HepG2 (cell line): Measurements from ENCODE around the gene GSK3A. TPM values are rescaled to one million over a fixed set of nuclear protein-coding genes. Genes with fewer than 3 reads are reported as not detected.

Experiments
- ARID2 ChIP-seq: sonication (generic); formaldehyde crosslinking; IDR thresholded peaks from 2 replicates; pipeline ENCODE4 v1.8.1; 2022; ENCODE audit warnings: mild to moderate bottlenecking, missing genetic modification reagents, borderline replicate concordance
- BCLAF1 ChIP-seq: fragments of 450-650 bp; IDR thresholded peaks from 2 replicates; pipeline ENCODE4 v1.6.1; 2017; ENCODE audit warnings: mild to moderate bottlenecking
- BHLHE40 ChIP-seq: IDR thresholded peaks from 2 replicates; pipeline ENCODE4 v1.6.1; 2011; ENCODE audit warnings: low read length, improper control_type of control experiment
- CREB3 ChIP-seq: sonication (generic); formaldehyde crosslinking; IDR thresholded peaks from 2 replicates; pipeline ENCODE4 v1.5.0; 2020; ENCODE audit warnings: missing genetic modification reagents
- HCFC1 ChIP-seq: fragments of 150-350 bp; IDR thresholded peaks from 2 replicates; pipeline ENCODE4 v1.6.1; 2014; ENCODE audit warnings: low read depth, low read length
- HES4 ChIP-seq: sonication (generic); formaldehyde crosslinking; IDR thresholded peaks from 2 replicates; pipeline ENCODE4 v1.9.0; 2021; ENCODE audit warnings: mild to moderate bottlenecking, missing genetic modification reagents, borderline replicate concordance
- KAT7 ChIP-seq: IDR thresholded peaks from 2 replicates; pipeline ENCODE4 v1.6.1; 2018; ENCODE audit warnings: borderline replicate concordance, missing compliant biosample characterization
- KLF15 ChIP-seq: sonication (generic); formaldehyde crosslinking; IDR thresholded peaks from 2 replicates; pipeline ENCODE4 v1.8.1; 2023; ENCODE audit warnings: borderline replicate concordance, mild to moderate bottlenecking, inconsistent platforms, missing genetic modification reagents, mixed read lengths
- MYNN ChIP-seq: sonication (generic); formaldehyde crosslinking; IDR thresholded peaks from 2 replicates; pipeline ENCODE4 v1.4.0; 2020; ENCODE audit warnings: mild to moderate bottlenecking, low read depth, missing genetic modification reagents
- NBN ChIP-seq: fragments of 450-650 bp; conservative IDR thresholded peaks from 2 replicates; pipeline ENCODE4 v1.6.1; 2017
- NPAS2 ChIP-seq: sonication (generic); formaldehyde crosslinking; IDR thresholded peaks from 2 replicates; pipeline ENCODE4 v1.8.0; 2022; ENCODE audit warnings: mild to moderate bottlenecking, missing genetic modification reagents, borderline replicate concordance
- PATZ1 ChIP-seq: sonication (generic); formaldehyde crosslinking; IDR thresholded peaks from 2 replicates; pipeline ENCODE4 v1.4.0; 2020; ENCODE audit warnings: missing genetic modification reagents
- PHF8 ChIP-seq: sonication (generic); formaldehyde crosslinking; IDR thresholded peaks from 2 replicates; pipeline ENCODE4 v1.5.0; 2020; ENCODE audit warnings: missing genetic modification reagents
- SOX5 ChIP-seq: IDR thresholded peaks from 2 replicates; pipeline ENCODE4 v1.6.1; 2016; ENCODE audit warnings: borderline replicate concordance
- SP4 ChIP-seq: sonication (generic); formaldehyde crosslinking; IDR thresholded peaks from 2 replicates; pipeline ENCODE4 v1.8.1; 2023; ENCODE audit warnings: mild to moderate bottlenecking, missing genetic modification reagents
- THYN1 ChIP-seq: sonication (generic); formaldehyde crosslinking; IDR thresholded peaks from 2 replicates; pipeline ENCODE4 v1.8.1; 2023; ENCODE audit warnings: low read depth, mild to moderate bottlenecking, moderate library complexity, missing genetic modification reagents, borderline replicate concordance
- TMF1 ChIP-seq: sonication (generic); formaldehyde crosslinking; IDR thresholded peaks from 2 replicates; pipeline ENCODE4 v1.8.1; 2022; ENCODE audit warnings: low read depth, missing genetic modification reagents
- ZNF17 ChIP-seq: sonication (generic); formaldehyde crosslinking; IDR thresholded peaks from 2 replicates; pipeline ENCODE4 v1.5.0; 2020; ENCODE audit warnings: mild to moderate bottlenecking, missing genetic modification reagents
- ZNF24 ChIP-seq: fragments of 450-650 bp; IDR thresholded peaks from 2 replicates; pipeline ENCODE4 v1.6.1; 2017; ENCODE audit warnings: antibody characterized with exemption, mild to moderate bottlenecking
- ZNF552 ChIP-seq: sonication (generic); formaldehyde crosslinking; IDR thresholded peaks from 2 replicates; pipeline ENCODE4 v1.9.0; 2022; ENCODE audit warnings: missing genetic modification reagents, mild to moderate bottlenecking, borderline replicate concordance
- ZNF572 ChIP-seq: sonication (generic); formaldehyde crosslinking; IDR thresholded peaks from 2 replicates; pipeline ENCODE4 v1.5.1; 2020; ENCODE audit warnings: mild to moderate bottlenecking, missing genetic modification reagents
- polyA plus RNA-seq, 8 experiments: library from polyadenylated mRNA; depleted of rRNA in 3 of 8; stranded (reverse) in 7 of 8; unstranded in 1 of 8; fragments of >200 nt; fragmentation: Illumina TruSeq in 4 of 8; extraction: Trizol in 4 of 8; gene quantifications; 2 replicates each; pipeline versions ENCODE4 v1.2.1 to v1.2.3, GENCODE V29; 2011 to 2016; ENCODE audit warnings: low read depth in 4 of 8, missing spikeins in 1 of 8, mixed read lengths in 1 of 8; ENCODE audit not compliant: insufficient read depth in 1 of 8
- total RNA-seq, 5 experiments: library from RNA; depleted of rRNA; stranded (reverse); fragments of >200 nt; fragmentation: Illumina TruSeq; extraction: Trizol; gene quantifications; 2 replicates each; pipeline ENCODE4 v1.2.3, GENCODE V29; 2016; ENCODE audit warnings: low read depth in 1 of 5
- TF ChIP-seq, protein P1 (sequence below): sonication (generic); formaldehyde crosslinking; IDR thresholded peaks from 2 replicates; pipeline ENCODE4 v1.4.0; 2020; ENCODE audit warnings: mild to moderate bottlenecking, missing genetic modification reagents
- TF ChIP-seq, protein P2 (sequence below): sonication (generic); formaldehyde crosslinking; IDR thresholded peaks from 2 replicates; pipeline ENCODE4 v1.8.1; 2023; ENCODE audit warnings: missing genetic modification reagents, inconsistent platforms, borderline replicate concordance

Gene GSK3A
- total and polyA plus RNA-seq, 2 of the 13 experiments (the other 11 are each of a cell fraction or from before 2014, with no cell fraction given), result 16.9 to 52.5 TPM

DNA sequence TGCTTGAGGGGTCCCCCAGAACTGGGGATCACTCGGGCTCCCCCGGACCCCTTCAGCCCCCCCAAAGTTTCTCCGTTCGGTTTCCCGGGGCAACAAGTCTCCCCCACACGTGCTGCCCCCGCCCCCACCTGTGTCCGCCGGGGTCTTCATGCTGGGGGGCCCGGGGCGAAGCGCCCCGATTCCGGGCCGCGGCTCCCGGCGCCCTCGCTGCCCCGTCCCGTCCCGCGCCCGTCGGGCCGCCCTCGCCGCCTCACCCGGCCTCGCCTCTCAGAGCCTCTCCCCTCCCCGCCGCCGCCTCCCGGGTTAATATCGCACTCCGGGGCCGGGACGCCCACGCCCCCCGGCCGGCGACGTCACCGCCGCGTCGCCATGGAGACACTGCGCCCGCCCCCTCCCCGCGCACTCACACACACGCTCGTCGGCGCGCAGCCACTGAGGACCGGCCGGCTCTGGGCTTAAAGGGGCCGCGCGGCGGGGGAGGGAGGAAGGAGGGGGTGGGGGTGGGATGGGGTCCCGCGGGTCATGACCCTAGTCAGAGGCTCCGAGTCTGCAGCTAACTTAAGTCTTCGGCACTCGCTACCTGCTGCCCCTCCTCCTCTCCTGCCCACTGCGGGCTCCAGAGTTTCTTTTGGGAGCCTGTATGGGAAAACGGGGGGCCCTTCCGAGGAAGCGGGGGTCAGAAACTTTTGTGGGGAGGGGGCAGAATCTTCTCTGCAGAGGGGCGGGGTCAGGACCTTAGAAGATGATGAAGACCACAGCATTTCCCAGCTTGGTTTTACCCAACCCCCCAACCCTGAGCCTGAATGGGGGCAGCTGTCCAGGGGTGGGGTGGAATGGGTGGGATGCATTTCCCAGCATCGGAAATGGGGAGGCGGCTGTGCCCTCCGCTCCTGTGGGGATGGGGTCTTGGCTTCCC, 12.7 kb upstream of the GSK3A start, which contains the start of gene ERF (continued):
- TF ChIP-seq NBN, result no peak
- TF ChIP-seq ZNF552 (CRISPR knock-in tag), result no peak
- TF ChIP-seq, protein P1, sequence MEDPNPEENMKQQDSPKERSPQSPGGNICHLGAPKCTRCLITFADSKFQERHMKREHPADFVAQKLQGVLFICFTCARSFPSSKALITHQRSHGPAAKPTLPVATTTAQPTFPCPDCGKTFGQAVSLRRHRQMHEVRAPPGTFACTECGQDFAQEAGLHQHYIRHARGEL (CRISPR knock-in tag), result no peak
- TF ChIP-seq ZNF24, result no peak
- 0 out of 2 replicates have a peak, but pooled peaks have one; percentile 50 for TF ChIP-seq MYNN (CRISPR knock-in tag)
- no peak for TF ChIP-seq ZNF17 (CRISPR knock-in tag)
- TF ChIP-seq PATZ1 (CRISPR knock-in tag), result peak; percentile 91
- TF ChIP-seq KLF15, result no peak
- 0 out of 2 replicates have a peak, but pooled peaks have one; percentile 81 for TF ChIP-seq HES4 (CRISPR knock-in tag)
- no peak for TF ChIP-seq BHLHE40
- TF ChIP-seq CREB3 (CRISPR knock-in tag), result no peak
- TF ChIP-seq, protein P2, sequence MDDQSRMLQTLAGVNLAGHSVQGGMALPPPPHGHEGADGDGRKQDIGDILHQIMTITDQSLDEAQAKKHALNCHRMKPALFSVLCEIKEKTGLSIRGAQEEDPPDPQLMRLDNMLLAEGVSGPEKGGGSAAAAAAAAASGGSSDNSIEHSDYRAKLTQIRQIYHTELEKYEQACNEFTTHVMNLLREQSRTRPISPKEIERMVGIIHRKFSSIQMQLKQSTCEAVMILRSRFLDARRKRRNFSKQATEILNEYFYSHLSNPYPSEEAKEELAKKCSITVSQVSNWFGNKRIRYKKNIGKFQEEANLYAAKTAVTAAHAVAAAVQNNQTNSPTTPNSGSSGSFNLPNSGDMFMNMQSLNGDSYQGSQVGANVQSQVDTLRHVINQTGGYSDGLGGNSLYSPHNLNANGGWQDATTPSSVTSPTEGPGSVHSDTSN (CRISPR knock-in tag), result no peak
- TF ChIP-seq PHF8, result peak; percentile 38
- no peak for TF ChIP-seq THYN1 (CRISPR knock-in tag)
- peak; percentile 15; the same call in 1 of the 2 replicates for TF ChIP-seq KAT7 (CRISPR knock-in tag)
- no peak for TF ChIP-seq NPAS2 (CRISPR knock-in tag)
- TF ChIP-seq TMF1, result no peak
- no peak for TF ChIP-seq HCFC1
- TF ChIP-seq ARID2 (CRISPR knock-in tag), result no peak
- no peak for TF ChIP-seq BCLAF1
- TF ChIP-seq SP4, result peak; percentile 61; the same call in 1 of the 2 replicates
- TF ChIP-seq ZNF572 (CRISPR knock-in tag), result no peak
- no peak for TF ChIP-seq SOX5 (CRISPR knock-in tag)
